Common myeloid progenitor, CD34-positive (primary cell): ENCODE results near the gene SLC2A9.
A peak's percentile ranks its signal among the peaks of the same experiment; 100 is the strongest.
"Not testable (repeated sequence)": the region's sequence is repeated elsewhere in the genome, so short reads cannot be mapped to it uniquely, and the experiment has no call there.

Source experiments
- CTCF ChIA-PET: fragments of 350-600 bp; sonication (Branson Sonifier 250); formaldehyde crosslinking; loops from one replicate; lab custom pipeline; 2021; ENCODE audit warnings: antibody characterized with exemption; lab: Charles Lee
- POLR2A ChIA-PET: fragments of 350-600 bp; sonication (Branson Sonifier 250); formaldehyde crosslinking; loops from one replicate; lab custom pipeline; 2021; ENCODE audit warnings: antibody characterized with exemption; lab: Charles Lee
- DNase-seq, 3 donors: peaks; one replicate each; pipeline versions ENCODE4 v3.0.0 to v3.0.0-alpha.2; 2013
- H3K27ac ChIP-seq, 2 experiments: 1 replicate in 1 of 2; 2 replicates in 1 of 2; pipeline ENCODE4 v1.7.0; 2013; ENCODE audit warnings: inconsistent platforms in 2 of 2, low read length in 2 of 2, mild to moderate bottlenecking in 2 of 2, low read depth in 1 of 2, moderate library complexity in 1 of 2; ENCODE audit not compliant: severe bottlenecking in 2 of 2, insufficient read depth in 1 of 2, poor library complexity in 1 of 2
- H3K27me3 ChIP-seq, 5 experiments: replicated peaks in 2 of 5; 1 replicate in 3 of 5; 2 replicates in 2 of 5; pipeline versions ENCODE4 v1.6.1 to v1.7.0; 2013; ENCODE audit warnings: low read length in 4 of 5, mild to moderate bottlenecking in 2 of 5, moderate library complexity in 2 of 5, inconsistent platforms in 1 of 5; ENCODE audit not compliant: insufficient read depth in 5 of 5, control insufficient read depth in 4 of 5
- H3K36me3 ChIP-seq, 4 experiments: 1 replicate in 2 of 4; 2 replicates in 2 of 4; pipeline versions ENCODE4 v1.6.1 to v1.7.0; 2013; ENCODE audit warnings: low read length in 3 of 4, control low read depth in 1 of 4, mild to moderate bottlenecking in 1 of 4; ENCODE audit not compliant: control insufficient read depth in 4 of 4, insufficient read depth in 4 of 4
- H3K4me1 ChIP-seq, 4 experiments: 1 replicate in 3 of 4; 2 replicates in 1 of 4; pipeline versions ENCODE4 v1.6.1 to v1.7.1; 2013; ENCODE audit warnings: low read length in 3 of 4, mild to moderate bottlenecking in 3 of 4, control low read depth in 1 of 4, inconsistent platforms in 1 of 4, moderate library complexity in 1 of 4; ENCODE audit not compliant: control insufficient read depth in 4 of 4, insufficient read depth in 4 of 4; ENCODE audit errors: control extremely low read depth in 1 of 4
- H3K4me3 ChIP-seq, 7 experiments: 1 replicate in 4 of 7; 2 replicates in 3 of 7; pipeline versions ENCODE4 v1.5.1 to v1.7.0; 2013; ENCODE audit warnings: mild to moderate bottlenecking in 7 of 7, low read length in 6 of 7, moderate library complexity in 6 of 7, inconsistent platforms in 2 of 7, low read depth in 2 of 7, control low read depth in 1 of 7; ENCODE audit not compliant: insufficient read depth in 4 of 7, control insufficient read depth in 1 of 7; ENCODE audit errors: extremely low read depth in 1 of 7
- H3K9me3 ChIP-seq, 5 experiments: 1 replicate in 4 of 5; 2 replicates in 1 of 5; pipeline versions ENCODE4 v1.6.1 to v1.7.1; 2013; ENCODE audit warnings: low read length in 4 of 5, mild to moderate bottlenecking in 2 of 5, inconsistent platforms in 1 of 5, low read depth in 1 of 5, moderate library complexity in 1 of 5; ENCODE audit not compliant: control insufficient read depth in 4 of 5, insufficient read depth in 2 of 5; ENCODE audit errors: control extremely low read depth in 1 of 5
- WGBS: methylation state at CpG from one replicate; pipeline ENCODE4 v1.1.5; 2013; ENCODE audit not compliant: insufficient coverage; 5-methylcytosine and 5-hydroxymethylcytosine counted together

Gene SLC2A9

DNA sequence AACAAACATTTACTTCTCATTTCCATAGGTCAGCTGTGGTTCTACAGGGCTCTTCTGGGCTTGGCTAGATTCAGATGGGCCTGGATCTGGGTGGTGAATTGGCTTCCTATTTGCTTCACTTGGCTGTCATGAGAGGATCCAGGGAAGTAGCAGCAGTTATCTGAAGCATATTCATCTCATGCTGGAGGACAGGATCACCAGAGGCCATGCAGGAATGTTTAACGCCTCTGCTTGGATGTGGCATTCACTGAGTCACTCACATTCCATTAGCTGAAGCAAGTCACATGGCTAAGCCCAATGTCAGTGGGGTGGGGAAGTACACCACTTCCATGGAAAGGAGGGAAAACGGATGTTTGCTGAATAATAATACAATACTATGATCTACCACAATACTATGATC is 224.7 kb downstream of the SLC2A9 start:
- WGBS = no CpG with 5 or more reads among the region's 2 CpGs
- H3K27ac ChIP-seq, H3K27me3 ChIP-seq, H3K4me1 ChIP-seq, H3K36me3 ChIP-seq, H3K9me3 ChIP-seq, H3K4me3 ChIP-seq, POLR2A ChIA-PET, CTCF ChIA-PET, DNase-seq: not testable (repeated sequence)

DNA sequence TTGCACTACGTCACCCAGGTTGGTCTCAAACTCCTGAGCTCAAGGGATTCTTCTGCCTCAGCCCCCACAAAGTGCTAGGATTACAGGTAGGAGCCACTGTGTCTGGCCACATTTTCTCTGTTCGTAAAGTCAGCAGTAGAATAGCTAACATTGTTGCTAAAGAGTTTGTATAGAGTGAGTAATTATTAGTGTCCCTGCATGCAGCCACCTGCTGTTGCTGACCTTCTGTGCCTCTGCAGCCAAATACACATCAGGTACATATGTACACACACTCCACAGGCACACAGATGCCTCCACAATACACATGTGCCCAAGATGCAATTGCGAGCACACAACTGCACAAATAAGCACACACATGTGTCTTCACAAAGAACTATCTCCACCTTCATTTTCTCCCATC is 228.9 kb downstream of the SLC2A9 start:
- CTCF ChIA-PET = no interaction called here
- Histone ChIP-seq H3K4me1 (no peaks in the 10 kb centered on the region), H3K36me3 (no peaks in the 10 kb centered on the region), H3K27ac (no peak overlapping the region), H3K9me3 (peaks cover 0 to 4% (median 0%) of the 10 kb centered on the region in 5 experiments), H3K27me3 (peaks cover 0 to 2% (median 0%) of the 10 kb centered on the region in 5 experiments), H3K4me3 (no peak overlapping the region)
- POLR2A ChIA-PET = no interaction called here
- WGBS = 85% methylated on average over 2 of the region's 3 CpGs
- DNase-seq = no peak

DNA sequence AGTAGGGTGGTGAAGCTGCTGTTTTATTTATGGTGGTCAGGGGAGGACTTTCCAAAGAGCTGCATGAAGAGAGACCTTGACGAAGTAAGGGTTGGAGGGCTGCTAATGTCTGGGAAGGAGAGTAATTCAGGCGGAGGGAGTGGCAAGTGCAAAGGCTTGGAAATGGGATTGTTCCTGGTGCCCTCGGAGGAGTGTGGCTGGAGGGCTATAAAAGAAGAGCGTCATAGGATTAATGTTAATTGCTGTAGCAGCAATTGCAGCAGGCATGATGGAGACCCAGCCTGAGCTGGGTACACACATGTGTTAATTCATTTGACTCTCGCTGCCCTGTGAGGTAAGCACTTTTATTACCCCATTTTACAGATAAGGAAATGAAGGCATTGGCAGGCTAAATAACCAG is 235.4 kb downstream of the SLC2A9 start:
- CTCF ChIA-PET, H3K4me3 ChIP-seq, DNase-seq, H3K9me3 ChIP-seq, H3K36me3 ChIP-seq, H3K27ac ChIP-seq, H3K4me1 ChIP-seq, POLR2A ChIA-PET: not testable (repeated sequence)
- WGBS = 82% methylated on average over 4 of the region's 5 CpGs
- H3K27me3 ChIP-seq = peaks cover 3 to 48% (median 10%) of the 10 kb centered on the region in 5 experiments

DNA sequence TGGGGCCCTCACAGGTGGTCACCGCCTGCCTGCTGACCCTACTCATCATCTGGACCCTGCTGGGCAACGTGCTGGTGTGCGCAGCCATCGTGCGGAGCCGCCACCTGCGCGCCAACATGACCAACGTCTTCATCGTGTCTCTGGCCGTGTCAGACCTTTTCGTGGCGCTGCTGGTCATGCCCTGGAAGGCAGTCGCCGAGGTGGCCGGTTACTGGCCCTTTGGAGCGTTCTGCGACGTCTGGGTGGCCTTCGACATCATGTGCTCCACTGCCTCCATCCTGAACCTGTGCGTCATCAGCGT is 239.2 kb downstream of the SLC2A9 start:
- H3K9me3 ChIP-seq = no peaks in the 10 kb centered on the region
- no peaks in the 10 kb centered on the region for H3K36me3 ChIP-seq
- no peak overlapping the region for H3K27ac ChIP-seq
- POLR2A ChIA-PET = no interaction called here
- H3K4me1 ChIP-seq = no peaks in the 10 kb centered on the region
- H3K4me3 ChIP-seq = no peak overlapping the region
- H3K27me3 ChIP-seq = peaks cover 3 to 71% (median 20%) of the 10 kb centered on the region in 5 experiments
- CTCF ChIA-PET = no interaction called here
- no peak for DNase-seq
- 55% methylated on average over 22 of the region's 22 CpGs for WGBS

DNA sequence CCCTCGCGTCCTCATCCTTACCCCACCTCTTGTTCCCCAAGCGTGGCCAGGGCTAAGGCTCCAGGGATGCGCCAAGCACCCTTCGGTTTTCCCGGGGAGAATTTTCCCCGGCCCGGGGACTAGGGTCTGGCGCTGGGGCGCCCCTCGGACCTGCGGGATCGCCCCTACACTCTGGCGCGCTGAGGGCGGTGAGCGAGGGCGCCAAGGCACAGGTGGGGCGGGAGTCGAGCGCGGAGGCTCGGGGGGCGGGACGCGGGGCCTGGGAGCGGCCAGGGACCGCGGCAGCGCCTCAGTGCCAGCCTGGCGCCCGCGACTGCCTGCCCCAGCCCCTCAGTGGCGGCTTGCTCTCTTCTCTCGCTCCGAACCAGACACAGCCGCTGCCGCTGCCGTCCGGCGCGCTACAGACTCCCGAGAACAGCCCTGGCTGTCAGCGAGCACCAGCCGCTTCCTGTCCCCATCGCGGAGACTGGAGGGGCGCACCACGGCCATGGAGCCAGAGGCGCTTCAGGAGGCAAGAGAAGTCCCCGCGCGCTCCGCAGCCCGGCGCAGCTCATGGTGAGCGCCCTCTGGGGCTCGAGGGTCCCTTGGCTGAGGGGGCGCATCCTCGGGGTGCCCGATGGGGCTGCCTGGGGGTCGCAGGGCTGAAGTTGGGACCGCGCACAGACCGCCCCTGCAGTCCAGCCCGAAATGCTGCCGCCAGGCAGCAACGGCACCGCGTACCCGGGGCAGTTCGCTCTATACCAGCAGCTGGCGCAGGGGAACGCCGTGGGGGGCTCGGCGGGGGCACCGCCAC is 239.8 kb downstream of the SLC2A9 start, which contains the start of gene DRD5:
TSS of gene DRD5 (plus strand) at position 292 of the 793 bp plus-strand sequence. CDS start at position 688, 396 bp downstream.
- 7% methylated on average over 74 of the region's 78 CpGs for WGBS
- Histone ChIP-seq H3K27me3 (peaks cover 3 to 71% (median 20%) of the 10 kb centered on the region in 5 experiments), H3K36me3 (no peaks in the 10 kb centered on the region), H3K9me3 (no peaks in the 10 kb centered on the region), H3K4me1 (no peaks in the 10 kb centered on the region), H3K27ac (no peak within 1 kb of the TSS), H3K4me3 (no peak within 1 kb of the TSS)
- CTCF ChIA-PET = no interaction called here
- POLR2A ChIA-PET = no interaction called here
- peak in 1 of 3 donors; percentile 5 for DNase-seq
